HEK293 (cell line): ENCODE measurements around the gene ETF1.

Source experiments
- KLF10 ChIP-seq: fragments of 450-650 bp; IDR thresholded peaks from 2 replicates; pipeline ENCODE4 v1.5.1; 2018; ENCODE audit warnings: missing biosample characterization, mild to moderate bottlenecking, missing genetic modification characterization
- KLF8 ChIP-seq: fragments of 450-650 bp; formaldehyde crosslinking; IDR thresholded peaks from 2 replicates; pipeline ENCODE4 v1.5.1; 2016; ENCODE audit warnings: missing biosample characterization, missing genetic modification characterization
- SALL2 ChIP-seq: fragments of 450-650 bp; formaldehyde crosslinking; IDR thresholded peaks from 2 replicates; pipeline ENCODE4 v1.5.0; 2017; ENCODE audit warnings: missing biosample characterization, mild to moderate bottlenecking, missing genetic modification characterization, borderline replicate concordance
- ZBTB20 ChIP-seq: fragments of 450-650 bp; formaldehyde crosslinking; IDR thresholded peaks from 2 replicates; pipeline ENCODE4 v1.5.1; 2016; ENCODE audit warnings: missing biosample characterization, missing genetic modification characterization
- ZBTB49 ChIP-seq: fragments of 450-650 bp; formaldehyde crosslinking; IDR thresholded peaks from 2 replicates; pipeline ENCODE4 v1.5.1; 2016; ENCODE audit warnings: missing biosample characterization, missing genetic modification characterization, low read depth
- ZNF10 ChIP-seq: fragments of 450-650 bp; formaldehyde crosslinking; IDR thresholded peaks from 2 replicates; pipeline ENCODE4 v1.5.1; 2017; ENCODE audit warnings: missing biosample characterization, missing genetic modification characterization
- ZNF112 ChIP-seq: fragments of 450-650 bp; formaldehyde crosslinking; IDR thresholded peaks from 2 replicates; pipeline ENCODE4 v1.5.0; 2017; ENCODE audit warnings: missing biosample characterization, missing genetic modification characterization
- ZNF114 ChIP-seq: fragments of 450-650 bp; formaldehyde crosslinking; IDR thresholded peaks from 2 replicates; pipeline ENCODE4 v1.5.0; 2017; ENCODE audit warnings: missing biosample characterization, missing genetic modification characterization
- ZNF140 ChIP-seq: fragments of 450-650 bp; formaldehyde crosslinking; IDR thresholded peaks from 2 replicates; pipeline ENCODE4 v1.5.1; 2016; ENCODE audit warnings: missing biosample characterization, missing genetic modification characterization
- ZNF157 ChIP-seq: fragments of 450-650 bp; formaldehyde crosslinking; IDR thresholded peaks from 2 replicates; pipeline ENCODE4 v1.5.1; 2016; ENCODE audit warnings: missing biosample characterization, missing genetic modification characterization
- ZNF169 ChIP-seq: fragments of 450-650 bp; formaldehyde crosslinking; IDR thresholded peaks from 2 replicates; pipeline ENCODE4 v1.5.1; 2016; ENCODE audit warnings: missing biosample characterization, missing genetic modification characterization
- ZNF19 ChIP-seq: fragments of 450-650 bp; formaldehyde crosslinking; IDR thresholded peaks from 2 replicates; pipeline ENCODE4; 2016; ENCODE audit warnings: missing biosample characterization, missing genetic modification characterization, low read depth
- ZNF2 ChIP-seq: fragments of 450-650 bp; formaldehyde crosslinking; IDR thresholded peaks from 2 replicates; pipeline ENCODE4 v1.5.1; 2016; ENCODE audit warnings: missing biosample characterization, missing genetic modification characterization
- ZNF24 ChIP-seq: fragments of 450-650 bp; formaldehyde crosslinking; IDR thresholded peaks from 2 replicates; pipeline ENCODE4 v1.5.1; 2016; ENCODE audit warnings: missing biosample characterization, missing genetic modification characterization
- ZNF274 ChIP-seq, 2 experiments: fragments of 200-500 bp in 1 of 2; fragments of 450-650 bp in 1 of 2; sonication (Bioruptor generic) in 1 of 2; formaldehyde crosslinking in 1 of 2; IDR thresholded peaks; 2 replicates each; pipeline versions ENCODE4 v1.5.1 to v1.6.1; 2014 to 2016; ENCODE audit warnings: borderline replicate concordance in 1 of 2, inconsistent platforms in 1 of 2, low read length in 1 of 2, missing biosample characterization in 1 of 2, missing genetic modification characterization in 1 of 2
- ZNF335 ChIP-seq: fragments of 450-650 bp; formaldehyde crosslinking; conservative IDR thresholded peaks from 2 replicates; pipeline ENCODE4 v1.5.1; 2016; ENCODE audit warnings: missing biosample characterization, missing genetic modification characterization
- ZNF423 ChIP-seq: fragments of 450-650 bp; formaldehyde crosslinking; IDR thresholded peaks from 2 replicates; pipeline ENCODE4 v1.5.1; 2016; ENCODE audit warnings: missing biosample characterization, missing genetic modification characterization
- ZNF433 ChIP-seq: fragments of 450-650 bp; formaldehyde crosslinking; IDR thresholded peaks from 2 replicates; pipeline ENCODE4 v1.5.1; 2016; ENCODE audit warnings: missing biosample characterization, missing genetic modification characterization, low read depth
- ZNF529 ChIP-seq: fragments of 450-650 bp; formaldehyde crosslinking; IDR thresholded peaks from 2 replicates; pipeline ENCODE4 v1.5.1; 2017; ENCODE audit warnings: missing genetic modification characterization, missing biosample characterization; ENCODE audit not compliant: insufficient replicate concordance
- ZNF544 ChIP-seq: fragments of 450-650 bp; formaldehyde crosslinking; IDR thresholded peaks from 2 replicates; pipeline ENCODE4 v1.5.0; 2017; ENCODE audit warnings: missing biosample characterization, missing genetic modification characterization
- ZNF548 ChIP-seq: fragments of 450-650 bp; formaldehyde crosslinking; IDR thresholded peaks from 2 replicates; pipeline ENCODE4 v1.5.1; 2016; ENCODE audit warnings: missing biosample characterization, missing genetic modification characterization
- ZNF558 ChIP-seq: fragments of 450-650 bp; formaldehyde crosslinking; IDR thresholded peaks from 2 replicates; pipeline ENCODE4 v1.5.1; 2016; ENCODE audit warnings: missing biosample characterization, missing genetic modification characterization
- ZNF561 ChIP-seq: fragments of 450-650 bp; IDR thresholded peaks from 2 replicates; pipeline ENCODE4 v1.5.1; 2018; ENCODE audit warnings: missing biosample characterization, missing genetic modification characterization, borderline replicate concordance
- ZNF707 ChIP-seq: fragments of 450-650 bp; formaldehyde crosslinking; IDR thresholded peaks from 2 replicates; pipeline ENCODE4 v1.5.1; 2016; ENCODE audit warnings: missing biosample characterization, missing genetic modification characterization
- ZNF76 ChIP-seq: fragments of 450-650 bp; formaldehyde crosslinking; IDR thresholded peaks from 2 replicates; pipeline ENCODE4; 2016; ENCODE audit warnings: low read depth, missing biosample characterization, missing genetic modification characterization, borderline replicate concordance
- ZNF830 ChIP-seq: fragments of 450-650 bp; IDR thresholded peaks from 2 replicates; pipeline ENCODE4 v1.5.0; 2018; ENCODE audit warnings: missing biosample characterization, missing genetic modification characterization, low read depth, mild to moderate bottlenecking, moderate library complexity
- ZSCAN23 ChIP-seq: fragments of 450-650 bp; formaldehyde crosslinking; IDR thresholded peaks from 2 replicates; pipeline ENCODE4 v1.5.1; 2016; ENCODE audit warnings: missing biosample characterization, missing genetic modification characterization
- TF ChIP-seq, protein P1 (sequence below): fragments of 450-650 bp; formaldehyde crosslinking; IDR thresholded peaks from 2 replicates; pipeline ENCODE4 v1.5.1; 2016; ENCODE audit warnings: missing biosample characterization, missing genetic modification characterization
- TF ChIP-seq, protein P2 (sequence below): fragments of 450-650 bp; formaldehyde crosslinking; IDR thresholded peaks from 2 replicates; pipeline ENCODE4 v1.5.1; 2017; ENCODE audit warnings: missing biosample characterization, missing genetic modification characterization
- TF ChIP-seq, protein P3 (sequence below): fragments of 450-650 bp; formaldehyde crosslinking; IDR thresholded peaks from 2 replicates; pipeline ENCODE4 v1.5.1; 2017; ENCODE audit warnings: missing biosample characterization, missing genetic modification characterization
- TF ChIP-seq, protein P4 (sequence below): fragments of 450-650 bp; formaldehyde crosslinking; IDR thresholded peaks from 2 replicates; pipeline ENCODE4 v1.5.1; 2017; ENCODE audit warnings: missing biosample characterization, missing genetic modification characterization

The ETF1 gene

GRCh38 chr5:138491669-138492559, 51.1 kb downstream of the ETF1 start (continued):
- TF ChIP-seq, protein P1, sequence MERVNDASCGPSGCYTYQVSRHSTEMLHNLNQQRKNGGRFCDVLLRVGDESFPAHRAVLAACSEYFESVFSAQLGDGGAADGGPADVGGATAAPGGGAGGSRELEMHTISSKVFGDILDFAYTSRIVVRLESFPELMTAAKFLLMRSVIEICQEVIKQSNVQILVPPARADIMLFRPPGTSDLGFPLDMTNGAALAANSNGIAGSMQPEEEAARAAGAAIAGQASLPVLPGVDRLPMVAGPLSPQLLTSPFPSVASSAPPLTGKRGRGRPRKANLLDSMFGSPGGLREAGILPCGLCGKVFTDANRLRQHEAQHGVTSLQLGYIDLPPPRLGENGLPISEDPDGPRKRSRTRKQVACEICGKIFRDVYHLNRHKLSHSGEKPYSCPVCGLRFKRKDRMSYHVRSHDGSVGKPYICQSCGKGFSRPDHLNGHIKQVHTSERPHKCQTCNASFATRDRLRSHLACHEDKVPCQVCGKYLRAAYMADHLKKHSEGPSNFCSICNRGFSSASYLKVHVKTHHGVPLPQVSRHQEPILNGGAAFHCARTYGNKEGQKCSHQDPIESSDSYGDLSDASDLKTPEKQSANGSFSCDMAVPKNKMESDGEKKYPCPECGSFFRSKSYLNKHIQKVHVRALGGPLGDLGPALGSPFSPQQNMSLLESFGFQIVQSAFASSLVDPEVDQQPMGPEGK (tag by site-specific recombination), result peak; percentile 30
- TF ChIP-seq ZNF548 (no peak), ZNF561 (tag by site-specific recombination) (peak; percentile 75; the same call in 1 of the 2 replicates), ZNF114 (tag by site-specific recombination) (no peak), ZNF558 (no peak), SALL2 (tag by site-specific recombination) (no peak), ZNF24 (no peak), ZBTB49 (no peak), ZNF423 (tag by site-specific recombination) (0 out of 2 replicates have a peak, but pooled peaks have one; percentile 6), ZNF335 (peak; percentile 50), ZNF707 (tag by site-specific recombination) (no peak), ZNF433 (no peak), ZNF19 (no peak), ZSCAN23 (tag by site-specific recombination) (no peak), ZNF544 (tag by site-specific recombination) (no peak), KLF10 (tag by site-specific recombination) (peak; percentile 80; the same call in 1 of the 2 replicates), ZNF76 (tag by site-specific recombination) (peak; percentile 41; the same call in 1 of the 2 replicates), ZBTB20 (tag by site-specific recombination) (peak; percentile 87), ZNF140 (tag by site-specific recombination) (no peak), KLF8 (tag by site-specific recombination) (0 out of 2 replicates have a peak, but pooled peaks have one; percentile 12), ZNF529 (tag by site-specific recombination) (no peak), ZNF169 (tag by site-specific recombination) (no peak), ZNF830 (tag by site-specific recombination) (no peak), ZNF112 (tag by site-specific recombination) (no peak), ZNF274 (IDR thresholded peaks at IDR 0.05; ENCODE audit: low read length) (no peak), ZNF274 (tag by site-specific recombination; IDR thresholded peaks at IDR 0.05; ENCODE audit: borderline replicate concordance) (no peak), ZNF157 (no peak), ZNF2 (no peak), ZNF10 (tag by site-specific recombination) (peak; percentile 36; the same call in 1 of the 2 replicates)
- TF ChIP-seq, protein P2, sequence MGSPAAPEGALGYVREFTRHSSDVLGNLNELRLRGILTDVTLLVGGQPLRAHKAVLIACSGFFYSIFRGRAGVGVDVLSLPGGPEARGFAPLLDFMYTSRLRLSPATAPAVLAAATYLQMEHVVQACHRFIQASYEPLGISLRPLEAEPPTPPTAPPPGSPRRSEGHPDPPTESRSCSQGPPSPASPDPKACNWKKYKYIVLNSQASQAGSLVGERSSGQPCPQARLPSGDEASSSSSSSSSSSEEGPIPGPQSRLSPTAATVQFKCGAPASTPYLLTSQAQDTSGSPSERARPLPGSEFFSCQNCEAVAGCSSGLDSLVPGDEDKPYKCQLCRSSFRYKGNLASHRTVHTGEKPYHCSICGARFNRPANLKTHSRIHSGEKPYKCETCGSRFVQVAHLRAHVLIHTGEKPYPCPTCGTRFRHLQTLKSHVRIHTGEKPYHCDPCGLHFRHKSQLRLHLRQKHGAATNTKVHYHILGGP (tag by site-specific recombination), result no peak
- TF ChIP-seq, protein P3, sequence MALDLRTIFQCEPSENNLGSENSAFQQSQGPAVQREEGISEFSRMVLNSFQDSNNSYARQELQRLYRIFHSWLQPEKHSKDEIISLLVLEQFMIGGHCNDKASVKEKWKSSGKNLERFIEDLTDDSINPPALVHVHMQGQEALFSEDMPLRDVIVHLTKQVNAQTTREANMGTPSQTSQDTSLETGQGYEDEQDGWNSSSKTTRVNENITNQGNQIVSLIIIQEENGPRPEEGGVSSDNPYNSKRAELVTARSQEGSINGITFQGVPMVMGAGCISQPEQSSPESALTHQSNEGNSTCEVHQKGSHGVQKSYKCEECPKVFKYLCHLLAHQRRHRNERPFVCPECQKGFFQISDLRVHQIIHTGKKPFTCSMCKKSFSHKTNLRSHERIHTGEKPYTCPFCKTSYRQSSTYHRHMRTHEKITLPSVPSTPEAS, result no peak
- TF ChIP-seq, protein P4, sequence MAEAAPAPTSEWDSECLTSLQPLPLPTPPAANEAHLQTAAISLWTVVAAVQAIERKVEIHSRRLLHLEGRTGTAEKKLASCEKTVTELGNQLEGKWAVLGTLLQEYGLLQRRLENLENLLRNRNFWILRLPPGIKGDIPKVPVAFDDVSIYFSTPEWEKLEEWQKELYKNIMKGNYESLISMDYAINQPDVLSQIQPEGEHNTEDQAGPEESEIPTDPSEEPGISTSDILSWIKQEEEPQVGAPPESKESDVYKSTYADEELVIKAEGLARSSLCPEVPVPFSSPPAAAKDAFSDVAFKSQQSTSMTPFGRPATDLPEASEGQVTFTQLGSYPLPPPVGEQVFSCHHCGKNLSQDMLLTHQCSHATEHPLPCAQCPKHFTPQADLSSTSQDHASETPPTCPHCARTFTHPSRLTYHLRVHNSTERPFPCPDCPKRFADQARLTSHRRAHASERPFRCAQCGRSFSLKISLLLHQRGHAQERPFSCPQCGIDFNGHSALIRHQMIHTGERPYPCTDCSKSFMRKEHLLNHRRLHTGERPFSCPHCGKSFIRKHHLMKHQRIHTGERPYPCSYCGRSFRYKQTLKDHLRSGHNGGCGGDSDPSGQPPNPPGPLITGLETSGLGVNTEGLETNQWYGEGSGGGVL (tag by site-specific recombination), result peak; percentile 19; the same call in 1 of the 2 replicates
